GM19239 (cell line): ENCODE results near the gene CPXM2.

ENCODE experiments used
- DNase-seq: peaks from one replicate; pipeline ENCODE4 v3.0.0; 2011; ENCODE audit warnings: low spot score; ENCODE audit not compliant: insufficient read length
- FAIRE-seq: peaks from 2 replicates; lab custom pipeline; 2011; peaks lifted over from hg19 to GRCh38; lab: Jason Lieb, UNC

Gene CPXM2

DNA sequence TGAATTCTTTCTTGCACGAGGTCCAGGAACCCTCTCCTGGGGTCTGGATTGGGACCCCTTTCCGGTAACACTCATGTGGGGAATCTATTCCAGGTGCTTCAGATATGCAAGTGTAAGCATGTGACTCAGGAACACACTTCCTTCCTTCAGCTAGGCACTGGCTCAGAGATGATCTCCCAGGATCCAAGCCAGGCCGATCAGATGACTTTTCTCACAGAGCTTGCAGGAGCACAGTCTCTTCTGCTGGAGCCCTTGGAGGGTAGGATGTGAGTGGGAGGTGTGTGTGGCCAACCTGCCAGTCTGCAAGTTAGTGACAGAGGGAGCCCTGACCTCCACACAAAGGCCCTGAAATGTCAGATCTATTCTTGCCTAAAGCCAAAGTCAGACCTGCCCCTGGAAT, 108.3 kb downstream of the CPXM2 start:
- DNase-seq (no peak), FAIRE-seq (no peak)

DNA sequence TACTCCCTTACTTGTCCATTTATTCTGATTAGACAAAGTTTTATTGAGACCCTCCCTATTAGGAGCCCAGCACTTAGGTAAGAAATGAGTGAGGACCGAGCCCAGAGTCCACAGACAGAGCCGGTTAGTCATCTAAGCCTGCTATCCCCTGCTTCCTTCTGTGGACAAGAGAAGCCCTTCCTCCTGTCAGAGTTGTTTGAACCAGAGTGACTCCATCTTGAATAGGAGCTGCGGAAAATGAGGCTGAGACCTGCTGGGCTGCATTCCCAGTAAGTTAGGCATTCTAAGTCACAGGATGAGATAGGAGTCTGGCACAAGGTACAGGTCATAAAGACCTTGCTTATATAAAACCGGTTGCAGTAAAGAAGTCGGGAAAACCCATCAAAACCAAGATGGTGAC, 109.1 kb downstream of the CPXM2 start:
- DNase-seq (no peak), FAIRE-seq (no peak)

DNA sequence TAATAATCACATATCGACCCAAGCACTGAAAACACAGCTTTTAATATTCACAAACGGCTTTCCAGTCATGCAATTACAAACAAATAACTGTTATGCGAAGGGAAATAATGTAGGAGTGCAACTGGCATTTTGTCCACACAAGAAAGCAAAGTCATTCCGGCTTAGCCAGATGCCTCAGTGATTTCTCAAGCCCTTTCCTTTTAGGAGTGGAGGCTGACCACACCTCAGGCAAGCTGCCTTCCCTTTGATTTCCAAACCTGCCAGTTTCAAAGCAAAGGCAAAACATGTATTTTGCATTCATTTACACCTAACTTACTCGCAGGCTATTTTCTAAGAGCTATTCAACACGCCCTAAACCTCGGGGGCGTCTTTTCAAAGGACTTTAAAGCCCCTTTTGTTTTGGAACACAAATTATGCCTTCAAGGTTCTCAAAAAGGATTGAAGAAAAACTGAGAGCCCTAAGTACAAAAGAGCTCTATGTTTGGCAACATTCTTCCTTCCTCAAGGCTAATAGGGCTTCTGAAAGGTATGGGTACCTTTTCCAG, 109.6 kb downstream of the CPXM2 start:
- no peak for DNase-seq
- FAIRE-seq, result no peak

DNA sequence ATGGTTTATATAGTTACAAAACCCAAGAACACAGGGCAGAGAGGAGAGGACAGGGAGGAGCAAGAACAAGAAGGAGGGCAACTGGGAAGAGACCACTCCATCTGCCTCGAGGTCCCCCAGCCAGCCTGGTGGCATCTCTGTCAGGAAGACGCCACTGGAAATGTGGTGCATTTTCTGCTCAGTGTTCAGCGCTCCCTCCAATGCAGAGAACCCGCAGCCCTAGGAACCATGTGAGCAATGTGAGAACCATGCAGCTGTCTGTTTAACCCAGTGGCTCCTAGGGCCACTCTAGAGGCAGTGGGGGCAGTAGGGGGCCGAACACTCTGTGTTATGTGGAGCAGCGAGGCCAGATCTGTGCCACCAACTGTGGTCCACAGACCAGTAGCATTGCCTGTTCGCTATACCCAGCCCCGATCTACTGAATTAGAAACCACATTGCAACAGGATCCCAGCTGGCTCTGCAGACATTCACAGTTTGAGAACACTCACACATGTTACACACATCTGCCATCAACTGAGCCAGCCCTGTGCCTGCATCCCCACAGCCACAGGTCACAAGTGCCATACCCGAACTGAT, 110.2 kb downstream of the CPXM2 start:
- DNase-seq (no peak), FAIRE-seq (no peak)

DNA sequence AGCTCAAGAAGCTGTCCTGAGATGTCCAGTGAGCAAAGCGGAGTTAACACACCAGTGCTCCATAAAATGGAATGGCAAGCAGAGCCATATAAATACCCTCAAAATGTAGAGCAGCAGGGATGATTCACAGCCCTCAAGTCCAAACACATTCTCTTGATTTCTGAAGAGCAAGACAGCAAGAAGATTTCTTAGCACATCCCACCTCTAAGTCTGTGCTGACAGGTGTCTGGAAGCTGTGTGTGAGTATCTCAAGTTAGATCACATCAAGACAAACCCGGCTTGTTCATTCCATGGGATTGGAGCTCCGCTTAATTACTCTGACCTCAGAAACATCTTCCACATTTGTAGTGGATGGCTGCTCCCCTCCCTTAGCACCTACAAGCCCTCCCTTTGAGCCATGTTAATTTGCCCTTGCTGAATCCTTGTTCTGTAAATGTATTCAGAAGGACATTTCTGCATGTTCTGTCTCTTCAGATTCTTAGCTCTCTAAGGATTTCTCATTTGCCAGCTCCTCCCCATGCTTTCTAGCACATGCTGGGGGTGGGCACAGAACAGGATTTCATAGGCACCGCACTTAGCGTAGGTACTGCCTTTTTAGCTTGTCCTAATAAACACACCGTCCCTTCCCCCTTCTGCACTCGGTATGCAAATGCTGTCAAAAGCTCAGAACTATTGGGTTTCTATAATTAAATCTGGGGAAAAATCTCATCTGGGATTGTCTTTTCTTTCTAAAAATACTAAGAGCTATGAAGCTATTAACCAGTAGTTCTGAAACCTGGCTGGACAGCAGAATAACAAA, 112.7 kb downstream of the CPXM2 start:
- DNase-seq (no peak), FAIRE-seq (no peak)

DNA sequence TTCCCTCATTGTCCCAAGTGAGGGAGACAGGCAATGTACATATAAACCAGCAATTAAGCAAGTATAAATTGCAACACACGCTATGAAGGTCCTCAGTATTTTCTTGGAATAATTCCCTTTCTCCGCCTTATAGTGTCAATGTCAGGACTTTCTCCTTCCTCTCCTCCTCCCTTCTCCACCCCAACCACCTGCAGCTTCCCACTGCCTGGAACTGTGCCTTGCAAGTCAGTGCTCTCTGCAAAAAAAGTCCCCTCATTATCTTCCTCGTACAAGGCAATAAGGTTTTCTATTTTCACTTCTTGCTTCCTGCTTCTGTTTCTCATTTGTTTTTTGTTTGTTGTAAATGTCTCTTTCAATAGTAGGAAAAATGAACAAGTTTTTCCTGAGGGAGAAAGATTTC, 113.7 kb downstream of the CPXM2 start:
- FAIRE-seq, result no peak
- no peak for DNase-seq

DNA sequence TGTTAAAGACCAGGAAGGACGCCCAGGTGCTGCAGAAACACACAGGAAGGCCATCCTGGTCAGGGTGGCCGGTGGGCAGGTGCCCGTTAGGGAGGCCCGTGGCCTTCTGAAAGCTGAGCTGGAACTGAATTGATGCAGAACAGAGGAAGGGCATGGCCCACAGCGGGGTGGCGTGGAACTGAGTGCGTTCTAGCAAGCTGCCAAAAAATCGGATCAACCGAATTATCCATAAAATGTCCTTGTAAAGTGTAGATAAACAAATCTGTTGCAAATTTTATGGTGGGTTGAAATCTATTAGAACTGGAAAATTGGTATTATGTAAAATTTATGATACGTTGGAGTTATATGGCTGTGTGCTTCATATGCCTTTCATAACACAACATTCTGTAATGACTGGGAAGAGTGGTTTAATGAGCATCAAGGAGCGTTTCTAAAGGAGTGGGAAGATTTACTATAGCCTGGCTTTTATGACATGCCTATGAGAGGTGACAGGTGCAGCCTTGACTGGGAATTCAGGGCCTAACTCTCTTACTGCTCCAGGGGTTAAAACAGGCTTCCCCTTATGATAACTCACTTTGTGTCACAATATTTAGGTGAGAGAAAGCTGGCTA, 117.4 kb downstream of the CPXM2 start:
- no peak for FAIRE-seq
- DNase-seq, result no peak

DNA sequence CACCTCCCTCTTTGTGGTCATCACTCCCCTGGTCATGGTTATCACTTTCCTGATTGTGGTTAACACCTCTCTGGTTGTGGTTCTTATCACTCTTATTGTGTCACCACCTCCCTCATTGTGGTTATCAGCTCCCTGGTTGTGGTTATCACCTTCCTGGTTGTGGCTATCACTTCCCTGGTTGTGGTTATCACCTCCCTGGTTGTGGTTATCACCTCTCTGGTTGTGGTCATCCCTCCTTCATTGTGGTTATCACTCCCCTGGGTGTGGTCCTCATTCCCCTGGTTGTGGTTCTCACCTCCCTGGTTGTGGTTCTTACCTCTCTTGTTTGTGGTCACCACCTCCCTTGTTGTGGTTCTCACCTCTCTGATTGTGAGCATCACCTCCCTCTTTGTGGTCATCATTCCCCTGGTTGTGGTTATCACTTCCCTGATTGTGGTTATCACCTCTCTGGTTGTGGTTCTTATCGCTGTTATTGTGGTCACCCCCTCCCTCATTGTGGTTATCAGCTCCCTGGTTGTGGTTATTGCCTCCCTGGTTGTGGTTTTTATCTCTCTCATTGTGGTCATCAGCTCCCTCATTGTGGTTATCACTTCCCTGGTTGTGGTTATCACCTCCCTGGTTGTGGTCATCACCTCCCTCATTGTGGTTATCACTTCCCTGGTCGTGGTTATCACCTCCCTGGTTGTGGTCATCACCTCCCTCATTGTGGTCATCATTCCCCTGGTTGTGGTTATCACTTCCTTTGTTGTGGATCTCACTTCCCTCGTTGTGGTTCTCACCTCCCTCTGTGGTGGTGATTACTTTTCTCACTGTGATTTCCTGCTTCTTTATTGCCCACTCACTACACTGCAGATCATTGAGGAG, 118.7 kb downstream of the CPXM2 start:
- FAIRE-seq (no peak), DNase-seq (no peak)

DNA sequence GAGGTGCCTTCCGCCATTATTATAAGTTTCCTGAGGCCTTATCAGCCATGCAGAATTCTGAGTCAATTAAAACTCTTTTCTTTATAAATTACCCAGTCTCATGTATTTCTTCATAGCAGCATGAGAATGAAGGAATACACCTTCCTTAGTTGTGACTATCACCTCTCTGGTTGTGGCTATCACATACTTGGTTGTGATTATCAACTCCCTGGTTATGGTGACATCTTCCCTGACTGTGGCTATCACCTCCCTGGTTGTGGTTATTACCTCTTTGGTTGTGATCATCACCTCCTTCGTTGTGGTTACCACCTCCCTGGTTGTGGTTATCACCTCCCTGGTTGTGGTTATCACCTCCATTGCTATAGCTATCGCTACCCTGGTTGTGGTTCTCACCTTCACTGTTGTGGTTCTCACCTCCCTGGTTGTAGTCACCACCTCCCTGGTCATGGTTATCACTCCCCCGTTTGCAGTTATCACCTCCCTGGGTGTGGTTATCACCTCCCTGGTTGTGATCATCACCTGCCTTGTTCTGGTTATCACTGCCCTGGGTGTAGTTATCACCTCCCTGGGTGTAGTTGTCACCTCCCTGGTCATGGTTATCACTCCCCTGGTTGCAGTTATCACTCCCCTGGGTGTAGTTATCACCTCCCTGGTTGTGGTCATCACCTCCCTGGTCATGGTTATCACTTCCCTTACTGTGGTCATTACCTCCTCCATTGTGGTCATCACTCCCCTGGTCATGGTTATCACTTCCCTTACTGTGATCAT, 119.5 kb downstream of the CPXM2 start:
- FAIRE-seq, result no peak
- DNase-seq, result no peak

DNA sequence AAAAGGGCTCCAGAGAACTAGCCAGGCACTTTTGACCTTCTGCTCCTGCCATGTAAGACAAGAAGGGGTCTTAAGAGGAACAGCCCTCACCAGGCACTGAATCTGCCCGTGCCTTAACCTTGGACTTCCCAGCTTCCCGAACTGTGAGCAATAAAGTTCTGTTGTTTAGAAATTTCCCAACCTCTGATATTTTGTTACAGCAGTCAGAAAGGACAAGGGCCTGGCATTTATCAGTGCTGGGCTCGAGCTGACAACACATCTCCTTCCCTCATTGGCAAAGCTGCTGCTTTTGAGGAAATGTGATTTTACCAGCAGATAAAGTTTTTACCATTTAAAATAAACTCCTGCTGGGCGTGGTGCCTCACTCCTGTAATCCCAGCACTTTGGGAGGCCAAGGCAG, 122.0 kb downstream of the CPXM2 start:
- no peak for DNase-seq
- FAIRE-seq, result no peak

DNA sequence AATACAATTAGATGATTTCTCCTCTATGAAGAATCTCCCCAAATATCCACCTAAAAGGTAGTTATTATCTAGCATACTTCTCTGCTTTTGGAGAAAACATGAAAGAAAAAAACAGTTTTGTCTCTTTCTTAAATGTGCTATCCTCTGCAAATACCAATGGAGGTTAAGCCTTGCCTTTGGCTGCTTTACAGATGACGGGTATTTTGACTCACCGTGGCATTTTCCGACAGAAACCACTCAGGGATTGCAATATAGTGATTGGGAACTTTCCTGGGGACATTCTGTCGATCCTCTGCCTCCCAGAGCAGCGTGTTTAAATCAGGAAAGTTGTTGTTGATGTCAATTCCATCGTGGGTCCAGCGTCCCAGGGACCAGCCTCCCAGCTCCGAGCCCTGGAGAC, 124.8 kb downstream of the CPXM2 start:
- FAIRE-seq, result no peak
- no peak for DNase-seq

DNA sequence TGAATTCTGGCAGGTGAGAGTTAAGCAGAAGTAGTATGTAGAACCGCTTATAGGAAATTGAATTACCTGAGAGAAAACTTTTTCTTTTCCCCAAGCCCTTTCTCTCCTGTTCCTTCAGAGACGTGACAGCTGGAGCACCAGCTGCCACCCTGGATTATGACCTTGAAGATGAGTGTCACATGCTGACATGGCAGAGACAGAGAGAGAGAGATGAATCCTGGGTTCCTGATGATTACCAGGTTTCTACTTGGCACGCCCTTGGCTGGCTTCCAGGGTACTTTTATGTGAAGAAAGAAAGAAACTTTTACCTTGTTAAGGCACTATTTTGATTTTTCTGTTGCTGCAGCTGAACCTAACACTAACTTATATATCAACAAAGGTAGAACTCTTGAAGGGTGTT, 125.6 kb downstream of the CPXM2 start:
- FAIRE-seq (no peak), DNase-seq (no peak)

DNA sequence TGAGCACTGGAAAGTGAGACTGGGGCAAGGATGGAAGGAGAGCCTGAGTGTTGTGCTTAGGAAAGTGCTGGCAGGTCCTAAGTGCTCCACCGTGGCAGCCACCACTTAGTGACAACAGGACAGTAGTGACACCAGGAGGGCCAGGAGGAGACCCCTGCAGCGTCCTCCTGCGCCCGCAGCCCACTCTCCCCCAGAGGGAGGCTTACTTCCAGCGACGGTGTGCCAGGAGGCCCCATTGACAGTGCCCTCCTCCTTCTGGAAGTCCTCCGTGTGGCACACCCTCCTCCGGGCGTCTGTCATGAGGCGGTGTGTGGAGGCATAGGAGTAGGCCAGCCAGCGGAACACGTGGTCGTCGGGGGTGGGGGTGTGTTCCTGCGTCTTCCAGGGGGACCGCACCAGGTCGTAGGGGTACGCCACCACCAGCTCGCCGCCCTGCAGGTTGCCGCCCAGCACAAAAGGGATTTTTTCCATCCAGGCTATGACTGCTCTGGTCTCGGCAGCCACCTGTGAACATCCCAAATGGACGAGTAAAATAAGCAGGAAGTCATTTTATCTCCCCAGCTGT, 129.9 kb downstream of the CPXM2 start:
- DNase-seq, result no peak
- no peak for FAIRE-seq

DNA sequence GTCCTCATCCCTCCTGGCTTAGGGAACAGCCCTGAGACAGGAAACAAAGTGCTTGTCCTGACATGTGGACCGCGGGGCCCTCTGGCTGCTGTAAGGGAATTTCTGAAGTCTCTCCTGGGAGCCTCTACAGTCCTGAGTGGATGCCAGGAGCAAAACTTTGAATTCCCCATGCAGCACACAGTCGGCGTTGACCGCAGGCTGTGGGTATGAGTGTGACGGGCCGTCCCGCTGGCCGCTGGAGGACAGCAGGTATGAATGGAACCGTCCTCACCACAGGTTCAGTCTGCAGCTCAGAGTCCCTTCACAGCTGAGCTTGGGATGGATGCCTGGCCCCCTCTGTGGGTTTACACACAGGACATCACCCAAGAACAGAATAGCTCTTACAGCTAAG, 130.6 kb downstream of the CPXM2 start:
- FAIRE-seq (no peak), DNase-seq (no peak)

DNA sequence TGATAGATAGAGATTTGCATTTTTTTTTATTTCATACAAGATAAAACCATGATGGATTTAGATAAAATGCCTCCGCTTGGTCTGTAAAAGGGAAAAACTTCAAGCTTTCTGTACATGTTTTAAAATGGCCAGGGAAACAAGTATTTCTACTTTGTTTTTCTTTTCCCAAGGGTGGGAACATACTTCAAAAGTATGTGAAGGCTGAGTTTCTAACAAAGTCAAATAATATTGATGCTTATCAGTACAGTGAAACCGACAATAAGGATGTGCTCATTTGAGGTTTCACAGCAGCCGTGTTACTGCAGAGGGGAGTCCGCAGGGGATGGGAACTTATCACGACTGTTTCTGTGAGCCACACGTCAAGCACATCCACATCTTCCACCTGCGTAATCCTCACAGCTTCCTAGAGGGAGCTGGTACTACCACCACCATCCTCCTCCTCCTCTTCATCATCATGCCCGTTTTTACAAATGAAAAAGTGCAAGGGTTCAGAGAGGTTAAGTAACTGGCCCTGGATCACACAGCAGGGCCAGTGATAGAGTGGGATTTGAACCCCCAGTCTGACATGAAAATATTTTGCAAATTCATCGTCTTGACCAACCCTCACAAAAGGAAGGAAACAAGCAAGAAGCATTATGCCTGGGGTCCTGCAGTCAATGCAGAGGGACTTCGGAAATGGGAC, 131.1 kb downstream of the CPXM2 start:
- FAIRE-seq (no peak), DNase-seq (no peak)

DNA sequence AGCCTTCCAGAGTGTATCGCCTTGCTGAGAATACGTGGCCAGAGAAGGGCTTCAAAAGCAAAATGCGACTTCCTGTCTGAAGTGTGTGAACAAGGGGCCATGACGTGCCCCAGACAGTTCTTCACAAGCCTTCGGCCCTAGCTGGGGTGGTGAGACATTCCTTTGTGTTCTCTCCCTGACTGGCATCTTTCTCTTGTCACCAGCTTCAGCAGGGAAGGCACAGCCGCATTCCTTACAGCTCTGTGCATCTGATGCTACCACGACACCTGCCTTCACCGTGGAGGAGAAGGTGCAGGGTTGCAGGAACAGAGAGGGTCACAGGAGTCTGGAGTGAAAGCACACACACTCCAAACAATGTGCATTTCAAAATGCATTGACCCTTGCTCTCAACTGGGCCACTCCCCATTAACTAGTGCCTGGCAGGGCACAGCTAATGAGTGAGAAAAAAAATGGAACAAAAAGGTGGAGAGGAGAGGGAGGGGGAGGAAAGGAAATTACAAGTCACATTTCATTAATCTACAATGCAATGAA, 132.0 kb downstream of the CPXM2 start:
- DNase-seq (no peak), FAIRE-seq (no peak)

DNA sequence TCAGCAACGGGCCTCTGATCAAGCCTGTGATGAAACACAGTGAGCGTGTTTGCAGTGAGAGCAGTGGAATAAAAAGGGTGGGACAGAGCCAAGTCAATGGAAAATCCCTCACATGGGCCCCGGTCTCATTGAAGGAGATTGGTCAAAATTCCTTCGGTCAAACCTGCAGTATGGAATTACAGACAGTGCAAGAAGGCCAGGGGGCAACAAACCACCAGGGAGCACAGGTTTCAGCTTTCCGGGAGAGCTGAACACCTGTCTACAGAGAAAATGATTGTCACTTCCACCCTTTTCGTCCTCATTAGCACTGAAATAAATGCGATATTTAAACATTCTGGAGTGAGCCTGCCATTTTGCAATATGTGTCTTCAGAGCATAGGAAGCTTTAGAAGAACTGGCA, 132.6 kb downstream of the CPXM2 start:
- no peak for FAIRE-seq
- DNase-seq, result no peak

DNA sequence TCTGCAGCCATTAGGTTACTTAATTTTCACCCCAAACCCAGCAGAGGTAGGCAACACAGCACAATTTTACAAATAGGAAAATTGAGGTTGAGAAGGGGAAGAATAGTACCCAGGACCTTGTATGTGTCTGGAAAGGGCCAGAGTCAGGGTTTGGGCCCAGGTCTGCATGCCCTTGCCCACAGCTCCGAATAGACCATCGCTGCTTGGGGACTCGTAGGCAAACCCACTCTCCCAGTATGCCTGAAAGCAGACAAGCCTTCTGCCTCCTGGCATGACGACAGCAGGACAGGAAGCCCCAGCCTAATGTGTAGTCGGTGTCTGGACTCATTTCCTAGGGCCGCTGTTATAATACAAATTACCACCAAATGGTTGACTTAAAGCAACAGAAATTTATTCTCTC, 133.8 kb downstream of the CPXM2 start:
- DNase-seq, result no peak
- FAIRE-seq, result no peak

DNA sequence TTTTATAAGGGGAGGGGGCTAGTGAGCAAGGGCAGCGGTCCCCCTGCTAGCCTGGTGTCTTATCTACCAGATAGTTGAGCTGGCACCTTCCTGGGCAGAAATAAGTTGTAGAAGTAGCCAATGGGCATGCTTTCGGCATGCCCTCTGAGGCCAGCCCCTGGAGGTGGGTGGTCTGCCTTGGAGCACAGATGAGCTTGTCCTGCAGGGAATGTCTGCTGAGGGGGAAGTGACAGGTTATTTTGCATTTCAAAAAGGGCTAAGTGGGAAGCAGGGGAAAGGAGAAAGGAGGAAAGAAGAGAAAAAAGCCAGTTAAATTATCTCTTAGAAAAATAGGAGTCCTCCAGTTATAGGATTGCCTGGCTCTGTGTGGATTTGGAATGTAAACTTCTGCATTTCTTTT, 136.5 kb downstream of the CPXM2 start:
- no peak for DNase-seq
- no peak for FAIRE-seq
